HG03139 (cell line): ENCODE measurements around the gene LDHAL6B.
A peak's percentile ranks its signal among the peaks of the same experiment; 100 is the strongest.

ENCODE experiments used
- ATAC-seq: cut with Tn5 transposase; IDR thresholded peaks from one replicate; pipeline ENCODE4 v1.9.1; 2021; ENCODE audit not compliant: unreplicated experiment

Gene LDHAL6B

GRCh38 chr15:59216911-59217310 lies 10.3 kb downstream of the LDHAL6B start:
- ATAC-seq: no peak

GRCh38 chr15:59217876-59218498 lies 11.3 kb downstream of the LDHAL6B start:
- no peak for ATAC-seq

GRCh38 chr15:59218710-59219109 lies 12.1 kb downstream of the LDHAL6B start:
- ATAC-seq: no peak

- ATAC-seq: no peak
Observed at GRCh38 chr15:59221511-59222505, 15.2 kb downstream of the LDHAL6B start.

- ATAC-seq: no peak
Observed at GRCh38 chr15:59222906-59223550, 16.4 kb downstream of the LDHAL6B start.

GRCh38 chr15:59223736-59224135 lies 17.1 kb downstream of the LDHAL6B start:
- no peak for ATAC-seq

GRCh38 chr15:59224474-59224873 lies 17.8 kb downstream of the LDHAL6B start:
- ATAC-seq: no peak

GRCh38 chr15:59227021-59227420 lies 20.4 kb downstream of the LDHAL6B start:
- ATAC-seq: no peak

- ATAC-seq: no peak
Observed at GRCh38 chr15:59229015-59229414, 22.4 kb downstream of the LDHAL6B start.

GRCh38 chr15:59229453-59229852 lies 22.8 kb downstream of the LDHAL6B start:
- ATAC-seq: no peak

- ATAC-seq: no peak
Observed at GRCh38 chr15:59230531-59231055, 23.9 kb downstream of the LDHAL6B start.

GRCh38 chr15:59232476-59232875 lies 25.8 kb downstream of the LDHAL6B start:
- no peak for ATAC-seq

- ATAC-seq: no peak
Observed at GRCh38 chr15:59236394-59236793, 29.8 kb downstream of the LDHAL6B start.

- peak; percentile 57 for ATAC-seq
Observed at GRCh38 chr15:59237119-59237855, 30.6 kb downstream of the LDHAL6B start.

- peak; percentile 44 for ATAC-seq
Observed at GRCh38 chr15:59237924-59238331, 31.3 kb downstream of the LDHAL6B start.

- no peak for ATAC-seq
Observed at GRCh38 chr15:59240036-59240435, 33.4 kb downstream of the LDHAL6B start.

- ATAC-seq: no peak
Observed at GRCh38 chr15:59242649-59243048, 36.0 kb downstream of the LDHAL6B start.

- ATAC-seq: no peak
Observed at GRCh38 chr15:59243622-59244021, 37.0 kb downstream of the LDHAL6B start.

- peak; percentile 83 for ATAC-seq
Observed at GRCh38 chr15:59244337-59244736, 37.7 kb downstream of the LDHAL6B start.

- no peak for ATAC-seq
Observed at GRCh38 chr15:59245559-59245958, 38.9 kb downstream of the LDHAL6B start.

- no peak for ATAC-seq
Observed at GRCh38 chr15:59247364-59247763, 40.7 kb downstream of the LDHAL6B start.
